ENCODE data around the gene MTFMT. TPM values are rescaled to one million over a fixed set of nuclear protein-coding genes. Genes with fewer than 3 reads are reported as not detected.

MTFMT gene
- total and polyA plus RNA-seq, 2 of the 4 experiments (the other 2 are of a cell fraction): 8.9 to 21.3 TPM

- Histone ChIP-seq H4K8ac (ENCODE audit: low read depth in 2 of 2, low read length in 2 of 2) (no peak overlapping the region), H3K9ac (ENCODE audit: low read depth, low read length) (no peak overlapping the region), H3K14ac (replicated peaks; ENCODE audit: low read depth, low read length) (no peak overlapping the region), H2BK20ac (ENCODE audit: low read depth, low read length) (no peak overlapping the region), H3K4me2 (ENCODE audit: low read depth, low read length) (no peak overlapping the region), H3K4me1 (ENCODE audit: control insufficient read depth, insufficient read depth, low read length) (peaks cover 16% of the 10 kb centered on the region), H2AFZ (replicated peaks; ENCODE audit: low read length, poor library complexity) (no peak overlapping the region), H3K27ac (ENCODE audit: insufficient read depth, low read length) (no peak overlapping the region), H3K79me1 (ENCODE audit: low read depth in 1 of 2, low read length in 2 of 2) (no peaks in the 10 kb centered on the region), H4K20me1 (ENCODE audit: insufficient read depth, low read length) (no peaks in the 10 kb centered on the region), H2BK120ac (ENCODE audit: low read depth, low read length) (no peak overlapping the region), H3K4ac (ENCODE audit: low read depth, low read length) (no peak overlapping the region), H3K27me3 (ENCODE audit: control insufficient read depth, insufficient read depth, low read length) (no peaks in the 10 kb centered on the region), H3K4me3 (ENCODE audit: insufficient read depth, low read depth, low read length) (no peak overlapping the region), H3K9me3 (ENCODE audit: control insufficient read depth, insufficient read depth, low read length) (no peaks in the 10 kb centered on the region), H2BK5ac (ENCODE audit: low read depth, low read length, poor library complexity, severe bottlenecking) (no peak overlapping the region), H4K5ac (ENCODE audit: low read depth, low read length) (no peak overlapping the region), H2AK5ac (ENCODE audit: low read depth, low read length) (no peak overlapping the region), H3K23ac (ENCODE audit: low read depth, low read length) (no peak overlapping the region), H3K18ac (ENCODE audit: low read depth, low read length) (no peak overlapping the region), H4K91ac (ENCODE audit: insufficient read depth, low read depth, low read length) (no peak overlapping the region), H2BK15ac (ENCODE audit: low read depth, low read length) (0 out of 3 replicates have a peak overlapping the region, but pooled peaks have one; percentile 92), H3K36me3 (ENCODE audit: control insufficient read depth, insufficient read depth, low read length) (no peaks in the 10 kb centered on the region), H3K56ac (ENCODE audit: extremely low read depth, insufficient read depth, low read length) (no peak overlapping the region), H3K9me1 (ENCODE audit: insufficient read depth, low read length) (peaks cover 12% of the 10 kb centered on the region), H2AK9ac (replicated peaks; ENCODE audit: low read depth, low read length, poor library complexity) (no peak overlapping the region)
- BruUV-seq (replicated peaks): no TSS peak
- no CpG with 5 or more reads among the region's 2 CpGs for WGBS, 2 experiments (ENCODE audit: extremely low coverage in 2 of 2, insufficient read length in 1 of 2)
- dilution Hi-C loops (cut with HindIII; ENCODE audit: low sequenced_read_pairs, unreplicated experiment) (no loop called here), intact Hi-C loops (cut with micrococcal nuclease) (no loop called here), in situ Hi-C loops (cut with MboI; ENCODE audit: low sequenced_read_pairs) (no loop called here)
- no peak for ATAC-seq (ENCODE audit: low read depth)
- ChIA-PET CTCF (interaction anchor here (1.3 kb wide), 1 partner anchor 41 kb away, joined by 6 read pairs; no protein-coding TSS in a partner anchor), POLR2A (ENCODE audit: unreplicated experiment) (no interaction called here)
- no peak for TF ChIP-seq ELK1 (IDR thresholded peaks at IDR 0.05; ENCODE audit: borderline replicate concordance, low read depth, low read length)
- TF ChIP-seq FOS (IDR thresholded peaks at IDR 0.05; ENCODE audit: low read depth, low read length): no peak
- TF ChIP-seq CHD1 (IDR thresholded peaks at IDR 0.05; ENCODE audit: low read depth, low read length): no peak
- TF ChIP-seq RCOR1 (IDR thresholded peaks at IDR 0.05; ENCODE audit: insufficient replicate concordance, low read length): no peak
- TF ChIP-seq RAD21 (IDR thresholded peaks at IDR 0.05; ENCODE audit: low read length): no peak
- TF ChIP-seq MXI1 (IDR thresholded peaks at IDR 0.05; ENCODE audit: borderline replicate concordance, low read depth, low read length): no peak
- TF ChIP-seq, protein P1, sequence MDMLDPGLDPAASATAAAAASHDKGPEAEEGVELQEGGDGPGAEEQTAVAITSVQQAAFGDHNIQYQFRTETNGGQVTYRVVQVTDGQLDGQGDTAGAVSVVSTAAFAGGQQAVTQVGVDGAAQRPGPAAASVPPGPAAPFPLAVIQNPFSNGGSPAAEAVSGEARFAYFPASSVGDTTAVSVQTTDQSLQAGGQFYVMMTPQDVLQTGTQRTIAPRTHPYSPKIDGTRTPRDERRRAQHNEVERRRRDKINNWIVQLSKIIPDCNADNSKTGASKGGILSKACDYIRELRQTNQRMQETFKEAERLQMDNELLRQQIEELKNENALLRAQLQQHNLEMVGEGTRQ (IDR thresholded peaks at IDR 0.05; ENCODE audit: low read depth, low read length): no peak
- TF ChIP-seq SMC3 (IDR thresholded peaks at IDR 0.05; ENCODE audit: low read depth, low read length): no peak
- TF ChIP-seq CTCF (conservative IDR thresholded peaks at IDR 0.05; ENCODE audit: low read depth, low read length): no peak
- no peak for TF ChIP-seq MAZ (IDR thresholded peaks at IDR 0.05; ENCODE audit: borderline replicate concordance, low read depth, low read length)
- TF ChIP-seq CEBPB (IDR thresholded peaks at IDR 0.05; ENCODE audit: low read depth, low read length): no peak
- no peak for TF ChIP-seq NFE2L2 (IDR thresholded peaks at IDR 0.05; ENCODE audit: low read depth, low read length)
- no peak for TF ChIP-seq POLR2A (IDR thresholded peaks at IDR 0.05; ENCODE audit: low read depth, low read length)
- TF ChIP-seq MAFK (IDR thresholded peaks at IDR 0.05; ENCODE audit: low read depth, low read length): no peak
- TF ChIP-seq RFX5 (IDR thresholded peaks at IDR 0.05; ENCODE audit: low read depth, low read length): no peak
- DNase-seq: no peak
These were observed 12.3 kb upstream of the MTFMT start for GRCh38 chr15:65041787-65042186.

All from IMR-90 (cell line).